Nephron progenitor cell (in vitro differentiated cells): ENCODE measurements around the gene SUCLA2.
"Not testable (repeated sequence)": the region's sequence is repeated elsewhere in the genome, so short reads cannot be mapped to it uniquely, and the experiment has no call there.

Experiments
- DNase-seq: peaks from one replicate; pipeline ENCODE4 v3.0.0; 2021
- H3K27ac Mint-ChIP-seq: 2 replicates; pipeline ENCODE4 v1.8.0; 2021; ENCODE audit warnings: mild to moderate bottlenecking, moderate library complexity, mixed read lengths
- H3K27me3 Mint-ChIP-seq: 2 replicates; pipeline ENCODE4 v1.8.0; 2021; ENCODE audit warnings: mild to moderate bottlenecking, low read depth, mixed read lengths; ENCODE audit not compliant: poor library complexity
- H3K36me3 Mint-ChIP-seq: 2 replicates; pipeline ENCODE4 v1.8.0; 2021; ENCODE audit warnings: low read depth, mixed read lengths
- H3K4me1 Mint-ChIP-seq: 2 replicates; pipeline ENCODE4 v1.8.0; 2021; ENCODE audit warnings: mixed read lengths
- H3K4me3 Mint-ChIP-seq: 2 replicates; pipeline ENCODE4 v1.8.0; 2021; ENCODE audit warnings: mild to moderate bottlenecking, moderate library complexity, mixed read lengths
- H3K9me3 Mint-ChIP-seq: 2 replicates; pipeline ENCODE4 v1.8.0; 2021; ENCODE audit warnings: mild to moderate bottlenecking, moderate library complexity, mixed read lengths
- CTCF ChIP-seq: fragments of 200-600 bp; sonication (generic); IDR thresholded peaks from 2 replicates; pipeline ENCODE4 v1.5.0; 2021; ENCODE audit warnings: antibody characterized with exemption

The SUCLA2 gene

GRCh38 chr13:48004201-48004600 is 3.1 kb upstream of the SUCLA2 start:
- Mint-ChIP-seq H3K4me3 (no peak overlapping the region), H3K27ac (peak overlapping the region; percentile 84), H3K36me3 (peaks cover 11% of the 10 kb centered on the region), H3K4me1 (peaks cover 50% of the 10 kb centered on the region), H3K27me3 (peaks cover 4% of the 10 kb centered on the region), H3K9me3 (no peaks in the 10 kb centered on the region)
- TF ChIP-seq CTCF = no peak
- DNase-seq = no peak

GRCh38 chr13:48001999-48002398 is 926 bp upstream of the SUCLA2 start:
- H3K4me3 Mint-ChIP-seq = peak overlapping the region; percentile 97
- H3K27ac Mint-ChIP-seq = not testable (repeated sequence)

GRCh38 chr13:48000559-48001113 is 437 bp downstream of the SUCLA2 start:
- TF ChIP-seq CTCF = no peak
- peak overlapping the region; percentile 97 for H3K4me3 Mint-ChIP-seq
- H3K9me3 Mint-ChIP-seq = no peaks in the 10 kb centered on the region
- peaks cover 55% of the 10 kb centered on the region for H3K4me1 Mint-ChIP-seq
- H3K27ac Mint-ChIP-seq = peak overlapping the region; percentile 83
- peaks cover 20% of the 10 kb centered on the region for H3K36me3 Mint-ChIP-seq
- peaks cover 4% of the 10 kb centered on the region for H3K27me3 Mint-ChIP-seq
- DNase-seq = peak; percentile 51

More at GRCh38 chr13:48001999-48002398, 926 bp upstream of the SUCLA2 start:
- H3K27me3 Mint-ChIP-seq, H3K9me3 Mint-ChIP-seq, H3K36me3 Mint-ChIP-seq: not testable (repeated sequence)
- DNase-seq = peak; percentile 3
- H3K4me1 Mint-ChIP-seq = peaks cover 55% of the 10 kb centered on the region

- H3K4me1 Mint-ChIP-seq = peaks cover 55% of the 10 kb centered on the region
- peaks cover 26% of the 10 kb centered on the region for H3K36me3 Mint-ChIP-seq
- no peak for TF ChIP-seq CTCF
- H3K4me3 Mint-ChIP-seq = peak overlapping the region; percentile 97
- H3K27me3 Mint-ChIP-seq = peaks cover 4% of the 10 kb centered on the region
- no peak for DNase-seq
- no peaks in the 10 kb centered on the region for H3K9me3 Mint-ChIP-seq
- no peak overlapping the region for H3K27ac Mint-ChIP-seq
Observed at GRCh38 chr13:47999973-48000372, 1.1 kb downstream of the SUCLA2 start.

GRCh38 chr13:47997384-47997783 is 3.7 kb downstream of the SUCLA2 start:
- Mint-ChIP-seq H3K27ac (peak overlapping the region; percentile 1), H3K4me3 (no peak overlapping the region), H3K4me1 (peaks cover 38% of the 10 kb centered on the region), H3K27me3 (peaks cover 4% of the 10 kb centered on the region), H3K9me3 (no peaks in the 10 kb centered on the region), H3K36me3 (peaks cover 51% of the 10 kb centered on the region)
- DNase-seq = no peak
- TF ChIP-seq CTCF = no peak

- DNase-seq = no peak
- peaks cover 92% of the 10 kb centered on the region for H3K36me3 Mint-ChIP-seq
- no peaks in the 10 kb centered on the region for H3K4me1 Mint-ChIP-seq
- no peak for TF ChIP-seq CTCF
- H3K27ac Mint-ChIP-seq = no peak overlapping the region
- no peaks in the 10 kb centered on the region for H3K27me3 Mint-ChIP-seq
- H3K4me3 Mint-ChIP-seq = no peak overlapping the region
- peaks cover 4% of the 10 kb centered on the region for H3K9me3 Mint-ChIP-seq
Observed at GRCh38 chr13:47991859-47992258, 9.2 kb downstream of the SUCLA2 start.
